Loucy (cell line): ENCODE results near the gene UBE2D1.

ENCODE experiments used
- H2AFZ ChIP-seq: fragments of 200-600 bp; sonication (generic); 2 replicates; pipeline ENCODE4 v1.6.0; 2016; ENCODE audit warnings: antibody characterized with exemption, mild to moderate bottlenecking, low read length, moderate library complexity
- H3F3A ChIP-seq: fragments of 200-600 bp; 2 replicates; pipeline ENCODE4 v1.6.0; 2016; ENCODE audit warnings: antibody characterized with exemption, low read depth, mild to moderate bottlenecking
- H3K27me3 ChIP-seq: fragments of 200-600 bp; sonication (generic); 2 replicates; pipeline ENCODE4 v1.6.1; 2014; ENCODE audit warnings: low read length, mild to moderate bottlenecking; ENCODE audit not compliant: insufficient read depth, poor library complexity, severe bottlenecking
- H3K36me3 ChIP-seq: fragments of 200-600 bp; sonication (generic); 2 replicates; pipeline ENCODE4 v1.6.1; 2016; ENCODE audit warnings: low read length; ENCODE audit not compliant: insufficient read depth
- H3K4me1 ChIP-seq: fragments of 200-600 bp; sonication (generic); 2 replicates; pipeline ENCODE4 v1.5.1; 2014; ENCODE audit warnings: low read length, mild to moderate bottlenecking; ENCODE audit not compliant: insufficient read depth, poor library complexity, severe bottlenecking
- H3K4me2 ChIP-seq: fragments of 200-600 bp; sonication (generic); 2 replicates; pipeline ENCODE4 v1.6.0; 2014; ENCODE audit warnings: antibody characterized with exemption, low read length, low read depth, mild to moderate bottlenecking; ENCODE audit not compliant: poor library complexity, severe bottlenecking
- H3K4me3 ChIP-seq: fragments of 200-600 bp; sonication (generic); 2 replicates; pipeline ENCODE4 v1.5.1; 2014; ENCODE audit warnings: low read length, mild to moderate bottlenecking, mixed read lengths; ENCODE audit not compliant: poor library complexity, severe bottlenecking
- H3K79me2 ChIP-seq: fragments of 200-600 bp; sonication (generic); 2 replicates; pipeline ENCODE4 v1.6.1; 2014; ENCODE audit warnings: low read length; ENCODE audit not compliant: insufficient read depth
- H3K9ac ChIP-seq: fragments of 200-600 bp; sonication (generic); 2 replicates; pipeline ENCODE4 v1.6.0; 2014; ENCODE audit warnings: mild to moderate bottlenecking, low read depth, low read length, moderate library complexity; ENCODE audit not compliant: poor library complexity, severe bottlenecking
- H3K9me2 ChIP-seq: fragments of 200-600 bp; sonication (generic); replicated peaks from 2 replicates; pipeline ENCODE4 v1.6.1; 2016; ENCODE audit warnings: low read depth, low read length, mixed read lengths
- H3K9me3 ChIP-seq: fragments of 200-600 bp; sonication (generic); 2 replicates; pipeline ENCODE4 v1.6.1; 2014; ENCODE audit warnings: mild to moderate bottlenecking, antibody characterized with exemption, low read length, low read depth; ENCODE audit not compliant: insufficient read depth
- H4K20me1 ChIP-seq: fragments of 200-600 bp; sonication (generic); 2 replicates; pipeline ENCODE4 v1.6.0; 2014; ENCODE audit warnings: antibody characterized with exemption, low read length, mild to moderate bottlenecking; ENCODE audit not compliant: insufficient read depth, poor library complexity, severe bottlenecking
- EZH2phosphoT487 ChIP-seq: fragments of 200-600 bp; IDR thresholded peaks from 2 replicates; pipeline ENCODE4 v1.6.1; 2018; ENCODE audit warnings: antibody characterized with exemption, mild to moderate bottlenecking, moderate library complexity, borderline replicate concordance
- TF ChIP-seq, protein P1 (sequence below): fragments of 200-600 bp; sonication (generic); conservative IDR thresholded peaks from 2 replicates; pipeline ENCODE4 v1.5.1; 2014; ENCODE audit warnings: mild to moderate bottlenecking, antibody characterized with exemption, low read length

Gene UBE2D1

DNA sequence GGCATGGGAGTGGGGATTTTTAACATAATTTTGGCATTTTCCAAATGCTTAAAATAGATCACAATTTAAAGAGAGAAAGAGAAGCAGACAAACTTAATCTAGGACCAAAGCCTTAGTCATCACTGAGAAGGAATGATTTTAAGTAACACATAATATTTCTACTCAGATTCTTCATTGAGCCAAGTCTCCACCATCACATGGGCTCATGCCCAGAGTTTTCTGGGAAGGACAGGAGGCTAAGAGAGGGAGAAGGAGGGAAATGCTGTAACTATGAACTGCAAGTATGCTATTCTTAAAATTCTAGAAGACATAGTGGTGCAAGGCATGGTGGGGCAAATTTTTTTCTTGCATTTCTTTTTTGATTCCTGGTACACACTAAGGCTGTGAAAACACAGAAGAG is 23.8 kb upstream of the UBE2D1 start:
- no peak overlapping the region for H2AFZ ChIP-seq
- no peaks in the 10 kb centered on the region for H4K20me1 ChIP-seq
- H3K9ac ChIP-seq = no peak overlapping the region
- no peaks in the 10 kb centered on the region for H3K79me2 ChIP-seq
- H3K9me2 ChIP-seq = no peaks in the 10 kb centered on the region
- H3F3A ChIP-seq = no peaks in the 10 kb centered on the region
- H3K4me2 ChIP-seq = no peak overlapping the region
- H3K4me1 ChIP-seq = no peaks in the 10 kb centered on the region
- H3K27me3 ChIP-seq = no peaks in the 10 kb centered on the region
- no peaks in the 10 kb centered on the region for H3K9me3 ChIP-seq
- H3K36me3 ChIP-seq = no peaks in the 10 kb centered on the region
- TF ChIP-seq EZH2phosphoT487 = no peak
- TF ChIP-seq, protein P1, sequence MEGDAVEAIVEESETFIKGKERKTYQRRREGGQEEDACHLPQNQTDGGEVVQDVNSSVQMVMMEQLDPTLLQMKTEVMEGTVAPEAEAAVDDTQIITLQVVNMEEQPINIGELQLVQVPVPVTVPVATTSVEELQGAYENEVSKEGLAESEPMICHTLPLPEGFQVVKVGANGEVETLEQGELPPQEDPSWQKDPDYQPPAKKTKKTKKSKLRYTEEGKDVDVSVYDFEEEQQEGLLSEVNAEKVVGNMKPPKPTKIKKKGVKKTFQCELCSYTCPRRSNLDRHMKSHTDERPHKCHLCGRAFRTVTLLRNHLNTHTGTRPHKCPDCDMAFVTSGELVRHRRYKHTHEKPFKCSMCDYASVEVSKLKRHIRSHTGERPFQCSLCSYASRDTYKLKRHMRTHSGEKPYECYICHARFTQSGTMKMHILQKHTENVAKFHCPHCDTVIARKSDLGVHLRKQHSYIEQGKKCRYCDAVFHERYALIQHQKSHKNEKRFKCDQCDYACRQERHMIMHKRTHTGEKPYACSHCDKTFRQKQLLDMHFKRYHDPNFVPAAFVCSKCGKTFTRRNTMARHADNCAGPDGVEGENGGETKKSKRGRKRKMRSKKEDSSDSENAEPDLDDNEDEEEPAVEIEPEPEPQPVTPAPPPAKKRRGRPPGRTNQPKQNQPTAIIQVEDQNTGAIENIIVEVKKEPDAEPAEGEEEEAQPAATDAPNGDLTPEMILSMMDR = no peak
- H3K4me3 ChIP-seq = no peak overlapping the region

DNA sequence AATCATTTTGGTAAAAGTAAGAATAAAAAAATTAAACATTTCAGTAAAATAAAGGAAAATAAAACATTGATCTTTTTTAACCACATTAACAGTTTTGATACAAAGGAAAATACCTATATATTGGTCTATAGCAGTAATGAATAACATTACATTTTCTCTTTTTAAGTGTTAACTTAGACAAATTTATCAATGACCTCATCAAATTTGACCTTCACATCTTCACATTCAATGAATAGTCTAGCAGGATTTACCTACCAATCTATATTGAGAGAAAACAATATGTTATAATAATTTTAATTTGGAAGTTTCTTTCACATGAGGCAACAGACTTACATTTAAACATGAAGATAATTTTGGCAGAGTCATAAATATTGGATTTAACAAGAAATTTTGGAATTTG is 17.9 kb upstream of the UBE2D1 start:
- no peak overlapping the region for H3K9ac ChIP-seq
- no peaks in the 10 kb centered on the region; the same call in 1 of the 2 replicates for H3K9me2 ChIP-seq
- H3K4me2 ChIP-seq = no peak overlapping the region
- TF ChIP-seq EZH2phosphoT487 = no peak
- H4K20me1 ChIP-seq = no peaks in the 10 kb centered on the region
- no peaks in the 10 kb centered on the region for H3F3A ChIP-seq
- no peaks in the 10 kb centered on the region for H3K36me3 ChIP-seq
- H3K27me3 ChIP-seq = no peaks in the 10 kb centered on the region
- H2AFZ ChIP-seq = no peak overlapping the region
- H3K4me1 ChIP-seq = no peaks in the 10 kb centered on the region
- no peaks in the 10 kb centered on the region for H3K9me3 ChIP-seq
- no peak overlapping the region for H3K4me3 ChIP-seq
- H3K79me2 ChIP-seq = no peaks in the 10 kb centered on the region

DNA sequence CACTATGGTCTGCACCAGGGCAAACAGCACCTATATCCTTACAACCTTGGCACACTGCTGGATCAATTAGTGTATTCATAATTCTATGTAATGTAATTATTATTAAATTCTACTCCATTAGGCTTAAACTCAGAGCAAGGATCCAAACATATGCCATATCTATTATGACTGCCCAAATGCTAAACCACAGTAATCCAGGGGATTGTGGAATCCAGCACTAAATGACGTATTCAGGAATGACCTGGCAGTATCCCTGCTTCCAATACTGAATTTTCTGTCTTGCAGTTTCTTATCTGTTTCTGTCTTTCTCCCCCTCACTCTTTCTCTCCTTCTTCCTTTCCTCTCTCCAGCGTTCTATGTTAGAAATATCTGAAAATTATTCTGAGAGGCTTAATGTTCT is 16.5 kb upstream of the UBE2D1 start:
- Histone ChIP-seq H3K4me2 (no peak overlapping the region), H3K79me2 (no peaks in the 10 kb centered on the region), H3K27me3 (no peaks in the 10 kb centered on the region), H4K20me1 (no peaks in the 10 kb centered on the region), H3K9me2 (no peaks in the 10 kb centered on the region; the same call in 1 of the 2 replicates), H3K4me3 (no peak overlapping the region), H2AFZ (no peak overlapping the region), H3K9me3 (no peaks in the 10 kb centered on the region), H3F3A (no peaks in the 10 kb centered on the region), H3K4me1 (peaks cover 4% of the 10 kb centered on the region), H3K36me3 (no peaks in the 10 kb centered on the region), H3K9ac (no peak overlapping the region)
- TF ChIP-seq EZH2phosphoT487 = no peak

DNA sequence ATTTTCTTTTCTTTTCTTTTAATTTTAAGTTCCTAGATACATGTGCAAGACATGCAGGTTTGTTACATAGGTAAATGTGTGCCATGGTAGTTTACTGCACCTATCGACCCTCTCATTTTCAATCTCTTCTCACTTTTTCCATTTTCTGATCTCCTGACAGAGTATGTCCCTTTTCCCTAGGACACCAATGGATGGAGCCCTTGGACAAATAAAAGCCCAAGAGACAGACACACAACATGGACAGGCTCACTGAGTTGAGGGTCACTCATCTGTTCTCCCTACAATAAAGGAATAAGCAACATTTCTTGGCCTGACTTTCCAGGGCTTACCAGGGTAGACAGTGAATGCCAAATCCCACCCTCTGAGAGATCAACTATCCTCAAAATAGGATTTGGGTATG is 15.2 kb upstream of the UBE2D1 start:
- H3K36me3 ChIP-seq = no peaks in the 10 kb centered on the region
- H3K27me3 ChIP-seq = no peaks in the 10 kb centered on the region
- H3K79me2 ChIP-seq = no peaks in the 10 kb centered on the region
- no peaks in the 10 kb centered on the region for H3K9me3 ChIP-seq
- H3K4me3 ChIP-seq = no peak overlapping the region
- H2AFZ ChIP-seq = no peak overlapping the region
- H3K9ac ChIP-seq = no peak overlapping the region
- no peaks in the 10 kb centered on the region for H3F3A ChIP-seq
- H4K20me1 ChIP-seq = no peaks in the 10 kb centered on the region
- H3K4me1 ChIP-seq = peaks cover 4% of the 10 kb centered on the region
- TF ChIP-seq, protein P1 = no peak
- TF ChIP-seq EZH2phosphoT487 = no peak
- H3K4me2 ChIP-seq = no peak overlapping the region
- no peaks in the 10 kb centered on the region; the same call in 1 of the 2 replicates for H3K9me2 ChIP-seq
